ENCODE results near the gene FRMD4A. TPM values are rescaled to one million over a fixed set of nuclear protein-coding genes. Genes with fewer than 3 reads are reported as not detected.
"Not testable (repeated sequence)": the region's sequence is repeated elsewhere in the genome, so short reads cannot be mapped to it uniquely, and the experiment has no call there.

The FRMD4A gene
- total RNA-seq, 4 donors from 2014 or later: 4.0 to 12.7 (median 5.6) TPM

- Histone ChIP-seq H3K27me3 (no peaks in the 10 kb centered on the region), H3K36me3 (no peaks in the 10 kb centered on the region), H3K27ac (peak overlapping the region; percentile 54 to 79 (median 60)), H3K4me3 (no peak overlapping the region), H3K4me1 (peaks cover 0 to 26% (median 6%) of the 10 kb centered on the region in 4 donors), H3K9me3 (no peaks in the 10 kb centered on the region)
- DNase-seq: no peak
- intact Hi-C loops (cut with DNase I; ENCODE audit: low total_unique reads) (no loop called here), in situ Hi-C loops (cut with MboI; ENCODE audit: low pct_ligation_motif_present in 1 of 4, low pct_unique_long_range_greater_than_20kb in 1 of 4, low sequenced_read_pairs in 3 of 4) (no loop called here)
- 75 to 80% methylated on average over 2 to 4 of the region's 4 CpGs for WGBS, 2 donors (ENCODE audit: low coverage in 1 of 2)
- no peak for TF ChIP-seq CTCF (IDR thresholded peaks at IDR 0.05)
- no peak for TF ChIP-seq POLR2A (IDR thresholded peaks at IDR 0.05)
- TF ChIP-seq EP300 (IDR thresholded peaks at IDR 0.05; ENCODE audit: low read depth): no peak
- no peak for TF ChIP-seq POLR2AphosphoS5 (IDR thresholded peaks at IDR 0.05)
Measured at GRCh38 chr10:13718820-13719219, 611.9 kb downstream of the FRMD4A start.

GRCh38 chr10:13717936-13718772 lies 612.6 kb downstream of the FRMD4A start:
- TF ChIP-seq CTCF (IDR thresholded peaks at IDR 0.05) (no peak), EP300 (IDR thresholded peaks at IDR 0.05; ENCODE audit: low read depth) (no peak), POLR2A (IDR thresholded peaks at IDR 0.05) (no peak), POLR2AphosphoS5 (IDR thresholded peaks at IDR 0.05) (no peak)
- WGBS, 2 donors (ENCODE audit: low coverage in 1 of 2): 16 to 32% methylated on average over 5 to 26 of the region's 26 CpGs
- in situ Hi-C loops (cut with MboI; ENCODE audit: low pct_ligation_motif_present in 1 of 4, low pct_unique_long_range_greater_than_20kb in 1 of 4, low sequenced_read_pairs in 3 of 4) (no loop called here), intact Hi-C loops (cut with DNase I; ENCODE audit: low total_unique reads) (no loop called here)
- Histone ChIP-seq H3K27me3 (no peaks in the 10 kb centered on the region), H3K4me3 (peak overlapping the region in 3 of 4 donors; percentile 20 to 43 (median 25)), H3K9me3 (no peaks in the 10 kb centered on the region), H3K27ac (peak overlapping the region; percentile 54 to 79 (median 60)), H3K36me3 (no peaks in the 10 kb centered on the region), H3K4me1 (peaks cover 0 to 30% (median 8%) of the 10 kb centered on the region in 4 donors)
- peak; percentile 69 for DNase-seq

GRCh38 chr10:13717571-13717935 lies 613.2 kb downstream of the FRMD4A start:
- DNase-seq: no peak
- in situ Hi-C loops (cut with MboI; ENCODE audit: low pct_ligation_motif_present in 1 of 4, low pct_unique_long_range_greater_than_20kb in 1 of 4, low sequenced_read_pairs in 3 of 4): no loop called here
- Histone ChIP-seq H3K4me1 (peaks cover 0 to 30% (median 11%) of the 10 kb centered on the region in 4 donors), H3K4me3 (peak overlapping the region in 3 of 4 donors; percentile 20 to 43 (median 25)), H3K27me3 (no peaks in the 10 kb centered on the region), H3K27ac (peak overlapping the region; percentile 54 to 79 (median 60)), H3K36me3 (no peaks in the 10 kb centered on the region), H3K9me3 (no peaks in the 10 kb centered on the region)
- intact Hi-C loops (cut with DNase I; ENCODE audit: low total_unique reads): no loop called here
- TF ChIP-seq EP300 (IDR thresholded peaks at IDR 0.05; ENCODE audit: low read depth) (no peak), POLR2AphosphoS5 (IDR thresholded peaks at IDR 0.05) (no peak), CTCF (IDR thresholded peaks at IDR 0.05) (no peak), POLR2A (IDR thresholded peaks at IDR 0.05) (no peak)
- WGBS, 2 donors (ENCODE audit: low coverage in 1 of 2): 46 to 50% methylated on average over 2 to 8 of the region's 8 CpGs

GRCh38 chr10:13716081-13717071 lies 614.3 kb downstream of the FRMD4A start:
- no peak overlapping the region for H3K27ac ChIP-seq
- H3K36me3 ChIP-seq: no peaks in the 10 kb centered on the region
- TF ChIP-seq EP300 (IDR thresholded peaks at IDR 0.05; ENCODE audit: low read depth) (no peak), CTCF (IDR thresholded peaks at IDR 0.05) (no peak), POLR2AphosphoS5 (IDR thresholded peaks at IDR 0.05) (no peak), POLR2A (IDR thresholded peaks at IDR 0.05) (no peak)
- in situ Hi-C loops (cut with MboI; ENCODE audit: low pct_ligation_motif_present in 1 of 4, low pct_unique_long_range_greater_than_20kb in 1 of 4, low sequenced_read_pairs in 3 of 4) (no loop called here), intact Hi-C loops (cut with DNase I; ENCODE audit: low total_unique reads) (no loop called here)
- H3K27me3 ChIP-seq: no peaks in the 10 kb centered on the region
- no peak overlapping the region for H3K4me3 ChIP-seq
- WGBS, 2 donors (ENCODE audit: low coverage in 1 of 2): 86 to 88% methylated on average over 8 to 10 of the region's 10 CpGs
- no peak for DNase-seq
- H3K4me1 ChIP-seq: peaks cover 0 to 30% (median 11%) of the 10 kb centered on the region in 4 donors
- no peaks in the 10 kb centered on the region for H3K9me3 ChIP-seq

- intact Hi-C loops (cut with DNase I; ENCODE audit: low total_unique reads); H3K4me3 ChIP-seq; in situ Hi-C loops (cut with MboI; ENCODE audit: low pct_ligation_motif_present in 1 of 4, low pct_unique_long_range_greater_than_20kb in 1 of 4, low sequenced_read_pairs in 3 of 4); H3K27me3 ChIP-seq; DNase-seq; H3K36me3 ChIP-seq; H3K9me3 ChIP-seq; H3K27ac ChIP-seq: not testable (repeated sequence)
- peaks cover 0 to 30% (median 11%) of the 10 kb centered on the region in 4 donors for H3K4me1 ChIP-seq
- 85 to 93% methylated on average over 3 to 5 of the region's 5 CpGs for WGBS, 2 donors (ENCODE audit: low coverage in 1 of 2)
Measured at GRCh38 chr10:13715596-13715995, 615.1 kb downstream of the FRMD4A start.
